OCI-LY7 (cell line): ENCODE measurements around the gene NRP1. TPM values are rescaled to one million over a fixed set of nuclear protein-coding genes. Genes with fewer than 3 reads are reported as not detected.

Experiments used
- BruUV-seq: library from RNA; stranded (reverse); fragments of 400-500 nt; replicated peaks from 2 replicates; lab custom pipeline; 2021; lab: Mats Ljungman, UMichigan
- CTCF ChIA-PET: fragments of 300-600 bp; sonication (Branson Sonifier 250); formaldehyde crosslinking; loops from one replicate; lab custom pipeline; 2022; ENCODE audit warnings: antibody characterized with exemption; ENCODE audit not compliant: unreplicated experiment; lab: Charles Lee
- POLR2A ChIA-PET: fragments of 300-600 bp; sonication (Branson Sonifier 250); formaldehyde crosslinking; loops from one replicate; lab custom pipeline; 2022; ENCODE audit warnings: antibody characterized with exemption; lab: Charles Lee
- DNase-seq: peaks from one replicate; pipeline ENCODE4 v3.0.0-alpha.2; 2015; ENCODE audit warnings: low spot score
- H2AFZ ChIP-seq: fragments of 200-600 bp; sonication (generic), shearing (Covaris generic); 2 replicates; pipeline ENCODE4 v1.6.1; 2014; ENCODE audit warnings: mild to moderate bottlenecking, antibody characterized with exemption, low read length, moderate library complexity
- H3K27ac ChIP-seq: fragments of 200-600 bp; sonication (generic); 2 replicates; pipeline ENCODE4 v1.5.1; 2014; ENCODE audit warnings: mixed run types, low read depth, mild to moderate bottlenecking, moderate library complexity, low read length, inconsistent platforms; ENCODE audit not compliant: poor library complexity, severe bottlenecking
- H3K36me3 ChIP-seq: fragments of 200-600 bp; sonication (generic); 2 replicates; pipeline ENCODE4 v1.6.1; 2014; ENCODE audit warnings: mild to moderate bottlenecking, antibody characterized with exemption, low read length, moderate library complexity, mixed read lengths; ENCODE audit not compliant: insufficient read depth
- H3K4me1 ChIP-seq: fragments of 200-600 bp; sonication (generic); 2 replicates; pipeline ENCODE4 v1.5.1; 2014; ENCODE audit warnings: mild to moderate bottlenecking, low read length; ENCODE audit not compliant: insufficient read depth, poor library complexity, severe bottlenecking
- H3K4me2 ChIP-seq: fragments of 200-600 bp; sonication (generic); 2 replicates; pipeline ENCODE4 v1.6.1; 2014; ENCODE audit warnings: mild to moderate bottlenecking, low read length
- H3K4me3 ChIP-seq: fragments of 200-600 bp; sonication (generic); 2 replicates; pipeline ENCODE4 v1.5.1; 2014; ENCODE audit warnings: mild to moderate bottlenecking, low read depth, low read length; ENCODE audit not compliant: poor library complexity, severe bottlenecking
- H3K79me2 ChIP-seq: fragments of 200-600 bp; sonication (generic); 2 replicates; pipeline ENCODE4 v1.6.1; 2016; ENCODE audit warnings: low read depth, mild to moderate bottlenecking, low read length, moderate library complexity, mixed read lengths; ENCODE audit not compliant: insufficient read depth
- H3K9me2 ChIP-seq: fragments of 200-600 bp; sonication (generic); 2 replicates; pipeline ENCODE4 v1.6.1; 2016; ENCODE audit warnings: mild to moderate bottlenecking, low read length, mixed read lengths; ENCODE audit not compliant: insufficient read depth
- H3K9me3 ChIP-seq: fragments of 200-600 bp; sonication (generic); 2 replicates; pipeline ENCODE4 v1.6.1; 2014; ENCODE audit warnings: mild to moderate bottlenecking, mixed run types, low read length, mixed read lengths
- H4K20me1 ChIP-seq: fragments of 200-600 bp; sonication (generic); 2 replicates; pipeline ENCODE4 v1.6.1; 2014; ENCODE audit warnings: mild to moderate bottlenecking, antibody characterized with exemption, low read length, moderate library complexity, mixed read lengths; ENCODE audit not compliant: insufficient read depth
- EZH2phosphoT487 ChIP-seq: fragments of 200-600 bp; sonication (generic); IDR thresholded peaks from 2 replicates; pipeline ENCODE4 v1.6.1; 2018; ENCODE audit warnings: low read depth, borderline replicate concordance, mild to moderate bottlenecking, mixed run types, antibody characterized with exemption, low read length, moderate library complexity, mixed read lengths
- intact Hi-C: fragments of 100-400 bp; cut with micrococcal nuclease; formaldehyde crosslinking; loops from one replicate; pipeline ENCODE4 v1.10.0; 2022; ENCODE audit not compliant: unreplicated experiment
- total RNA-seq, 2 experiments: library from RNA; depleted of rRNA in 1 of 2; stranded (reverse); fragments of >200 nt in 1 of 2; shearing (Covaris generic) in 1 of 2; gene quantifications; 2 replicates each; pipeline ENCODE4 v1.2.3, GENCODE V29; 2014 to 2022
- TF ChIP-seq, protein P1 (sequence below): fragments of 200-600 bp; sonication (generic); conservative IDR thresholded peaks from 2 replicates; pipeline ENCODE4 v1.5.1; 2014; ENCODE audit warnings: mild to moderate bottlenecking, antibody characterized with exemption, low read length, moderate library complexity, mixed read lengths

Gene NRP1
- total RNA-seq, 2 experiments from 2014 or later = not detected

DNA sequence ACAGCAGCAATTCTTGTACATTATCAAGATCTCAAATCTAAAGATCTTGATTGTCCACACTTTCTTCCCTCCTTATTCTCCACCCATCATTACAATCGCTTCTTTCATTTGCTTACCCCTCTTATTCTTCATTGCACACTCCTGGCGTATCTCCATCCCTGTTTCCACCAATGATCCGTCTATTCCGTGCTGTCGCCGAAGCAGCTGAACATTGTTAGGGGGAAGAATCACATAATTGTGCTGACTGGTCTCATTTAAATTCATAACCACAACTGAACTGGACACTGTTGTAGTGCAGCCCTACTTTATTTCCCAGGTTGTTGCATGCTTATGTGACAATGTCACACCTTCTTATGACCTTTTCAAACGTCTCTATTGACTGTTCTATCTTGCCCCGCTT, 18.9 kb upstream of the NRP1 start:
- H2AFZ ChIP-seq = no peak overlapping the region
- ChIA-PET POLR2A (no interaction called here), CTCF (no interaction called here)
- DNase-seq = no peak
- H3K4me3 ChIP-seq = no peak overlapping the region
- no peaks in the 10 kb centered on the region for H3K36me3 ChIP-seq
- TF ChIP-seq, protein P1, sequence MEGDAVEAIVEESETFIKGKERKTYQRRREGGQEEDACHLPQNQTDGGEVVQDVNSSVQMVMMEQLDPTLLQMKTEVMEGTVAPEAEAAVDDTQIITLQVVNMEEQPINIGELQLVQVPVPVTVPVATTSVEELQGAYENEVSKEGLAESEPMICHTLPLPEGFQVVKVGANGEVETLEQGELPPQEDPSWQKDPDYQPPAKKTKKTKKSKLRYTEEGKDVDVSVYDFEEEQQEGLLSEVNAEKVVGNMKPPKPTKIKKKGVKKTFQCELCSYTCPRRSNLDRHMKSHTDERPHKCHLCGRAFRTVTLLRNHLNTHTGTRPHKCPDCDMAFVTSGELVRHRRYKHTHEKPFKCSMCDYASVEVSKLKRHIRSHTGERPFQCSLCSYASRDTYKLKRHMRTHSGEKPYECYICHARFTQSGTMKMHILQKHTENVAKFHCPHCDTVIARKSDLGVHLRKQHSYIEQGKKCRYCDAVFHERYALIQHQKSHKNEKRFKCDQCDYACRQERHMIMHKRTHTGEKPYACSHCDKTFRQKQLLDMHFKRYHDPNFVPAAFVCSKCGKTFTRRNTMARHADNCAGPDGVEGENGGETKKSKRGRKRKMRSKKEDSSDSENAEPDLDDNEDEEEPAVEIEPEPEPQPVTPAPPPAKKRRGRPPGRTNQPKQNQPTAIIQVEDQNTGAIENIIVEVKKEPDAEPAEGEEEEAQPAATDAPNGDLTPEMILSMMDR = no peak
- no peak for TF ChIP-seq EZH2phosphoT487
- no peaks in the 10 kb centered on the region for H3K79me2 ChIP-seq
- no peak overlapping the region for H3K27ac ChIP-seq
- no peaks in the 10 kb centered on the region for H3K9me3 ChIP-seq
- no peaks in the 10 kb centered on the region for H4K20me1 ChIP-seq
- H3K4me2 ChIP-seq = no peak overlapping the region
- H3K4me1 ChIP-seq = no peaks in the 10 kb centered on the region
- H3K9me2 ChIP-seq = no peaks in the 10 kb centered on the region
- intact Hi-C loops = no loop called here
- BruUV-seq = no TSS peak

DNA sequence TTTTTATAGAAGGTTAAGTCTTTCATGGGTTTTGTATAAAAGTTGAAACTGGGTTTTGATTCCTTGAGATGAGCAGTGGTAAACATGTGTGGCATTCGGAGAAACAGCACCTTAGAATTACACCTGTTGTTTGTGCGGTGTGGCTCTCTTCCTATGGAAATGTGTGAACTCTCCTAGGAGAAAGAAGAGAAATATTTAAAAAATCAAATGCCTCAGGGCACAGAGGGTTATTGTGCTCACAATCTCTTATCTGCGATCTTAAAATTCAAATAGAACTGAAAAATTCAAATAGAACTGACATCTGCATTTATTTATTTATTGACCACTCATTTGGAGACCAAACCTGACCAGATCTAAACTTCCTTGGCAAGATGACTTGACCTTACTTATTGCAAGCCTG, 18.1 kb upstream of the NRP1 start:
- Histone ChIP-seq H3K4me2 (no peak overlapping the region), H3K79me2 (no peaks in the 10 kb centered on the region), H3K27ac (no peak overlapping the region), H3K4me3 (no peak overlapping the region), H3K9me2 (no peaks in the 10 kb centered on the region), H3K4me1 (no peaks in the 10 kb centered on the region), H3K36me3 (no peaks in the 10 kb centered on the region), H3K9me3 (no peaks in the 10 kb centered on the region), H2AFZ (no peak overlapping the region), H4K20me1 (no peaks in the 10 kb centered on the region)
- CTCF ChIA-PET = no interaction called here
- TF ChIP-seq, protein P1 = no peak
- no peak for TF ChIP-seq EZH2phosphoT487
- no TSS peak for BruUV-seq
- POLR2A ChIA-PET = no interaction called here
- no peak for DNase-seq
- intact Hi-C loops = no loop called here

DNA sequence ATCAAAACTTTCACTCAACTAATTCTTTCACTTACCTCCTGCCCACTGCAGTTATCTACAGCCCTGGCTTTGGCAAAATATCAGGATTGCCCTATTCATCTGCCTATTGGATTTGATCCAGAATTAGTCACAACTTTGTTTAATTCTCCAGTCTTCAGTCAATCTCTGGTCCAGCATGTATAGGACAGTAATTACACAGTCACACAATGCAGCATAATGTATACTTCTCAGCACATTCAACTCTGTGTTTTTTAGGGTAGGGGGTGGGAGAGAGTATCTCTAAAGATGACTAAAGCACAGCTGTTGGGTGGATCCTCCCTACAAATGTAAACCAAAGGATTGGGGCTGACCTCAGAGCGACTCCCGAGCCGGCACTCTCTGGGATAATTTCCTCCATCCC, 17.7 kb upstream of the NRP1 start:
- Histone ChIP-seq H3K4me1 (no peaks in the 10 kb centered on the region), H4K20me1 (no peaks in the 10 kb centered on the region), H2AFZ (no peak overlapping the region), H3K4me3 (no peak overlapping the region), H3K79me2 (no peaks in the 10 kb centered on the region), H3K9me3 (no peaks in the 10 kb centered on the region), H3K4me2 (no peak overlapping the region), H3K9me2 (no peaks in the 10 kb centered on the region), H3K27ac (no peak overlapping the region), H3K36me3 (no peaks in the 10 kb centered on the region)
- TF ChIP-seq, protein P1 = no peak
- no peak for TF ChIP-seq EZH2phosphoT487
- intact Hi-C loops = no loop called here
- CTCF ChIA-PET = no interaction called here
- POLR2A ChIA-PET = no interaction called here
- BruUV-seq = no TSS peak
- no peak for DNase-seq
